GM18511 (cell line): Measurements from ENCODE around the gene OR11H12.
"Not testable (repeated sequence)": the region's sequence is repeated elsewhere in the genome, so short reads cannot be mapped to it uniquely, and the experiment has no call there.

ENCODE experiments used
- ATAC-seq: cut with Tn5 transposase; IDR thresholded peaks from one replicate; pipeline ENCODE4 v1.9.1; 2021; ENCODE audit warnings: mild to moderate bottlenecking, moderate library complexity; ENCODE audit not compliant: unreplicated experiment

The OR11H12 gene

GRCh38 chr14:18600817-18601216 is at the start of gene OR11H12:
TSS of gene OR11H12 (plus strand) at chr14:18601117. CDS start at chr14:18601117, 0 bp downstream.
- ATAC-seq = not testable (repeated sequence)

- ATAC-seq = not testable (repeated sequence)
Measured at GRCh38 chr14:18582908-18583307, 18.0 kb upstream of the OR11H12 start.

- not testable (repeated sequence) for ATAC-seq
Measured at GRCh38 chr14:18626610-18627213, 25.8 kb downstream of the OR11H12 start.

GRCh38 chr14:18636066-18636465 is 35.1 kb downstream of the OR11H12 start:
- not testable (repeated sequence) for ATAC-seq

GRCh38 chr14:18638032-18638431 is 37.1 kb downstream of the OR11H12 start:
- ATAC-seq = not testable (repeated sequence)

GRCh38 chr14:18638785-18639184 is 37.9 kb downstream of the OR11H12 start:
- not testable (repeated sequence) for ATAC-seq

GRCh38 chr14:18646075-18646730 is 45.3 kb downstream of the OR11H12 start:
- ATAC-seq = not testable (repeated sequence)
